Measurements from ENCODE around the gene LEKR1. TPM values are rescaled to one million over a fixed set of nuclear protein-coding genes. Genes with fewer than 3 reads are reported as not detected.

Gene LEKR1
- total RNA-seq, 1 donor from 2014 or later: 4.1 TPM

GRCh38 chr3:156939315-156939714 is 113.2 kb downstream of the LEKR1 start:
- no peaks in the 10 kb centered on the region for H3K36me3 Mint-ChIP-seq (ENCODE audit: insufficient read depth)
- no peak for TF ChIP-seq CTCF (IDR thresholded peaks at IDR 0.05; ENCODE audit: unreplicated experiment)

GRCh38 chr3:156941311-156941710 is 115.2 kb downstream of the LEKR1 start:
- Mint-ChIP-seq H3K36me3 (ENCODE audit: insufficient read depth) (no peaks in the 10 kb centered on the region), H3K27me3 (no peaks in the 10 kb centered on the region), H3K4me3 (ENCODE audit: low read depth) (no peak overlapping the region), H3K27ac (no peak overlapping the region), H3K4me1 (ENCODE audit: low read depth) (no peaks in the 10 kb centered on the region), H3K9me3 (ENCODE audit: low read depth) (peaks cover 14% of the 10 kb centered on the region)
- no peak for DNase-seq (ENCODE audit: low spot score, unreplicated experiment)
- TF ChIP-seq CTCF (IDR thresholded peaks at IDR 0.05; ENCODE audit: unreplicated experiment): no peak

More at GRCh38 chr3:156939315-156939714, 113.2 kb downstream of the LEKR1 start:
- H3K9me3 Mint-ChIP-seq (ENCODE audit: low read depth): no peaks in the 10 kb centered on the region
- DNase-seq (ENCODE audit: low spot score, unreplicated experiment): no peak
- H3K27ac Mint-ChIP-seq: no peak overlapping the region
- no peaks in the 10 kb centered on the region for H3K27me3 Mint-ChIP-seq
- H3K4me1 Mint-ChIP-seq (ENCODE audit: low read depth): no peaks in the 10 kb centered on the region
- no peak overlapping the region for H3K4me3 Mint-ChIP-seq (ENCODE audit: low read depth)

- Mint-ChIP-seq H3K27me3 (no peaks in the 10 kb centered on the region), H3K36me3 (ENCODE audit: insufficient read depth) (no peaks in the 10 kb centered on the region), H3K4me3 (ENCODE audit: low read depth) (no peak overlapping the region), H3K9me3 (ENCODE audit: low read depth) (peaks cover 14% of the 10 kb centered on the region), H3K27ac (no peak overlapping the region), H3K4me1 (ENCODE audit: low read depth) (no peaks in the 10 kb centered on the region)
- no peak for DNase-seq (ENCODE audit: low spot score, unreplicated experiment)
- no peak for TF ChIP-seq CTCF (IDR thresholded peaks at IDR 0.05; ENCODE audit: unreplicated experiment)
These were observed 122.5 kb downstream of the LEKR1 start for GRCh38 chr3:156948402-156949210.

- Mint-ChIP-seq H3K4me1 (ENCODE audit: low read depth) (no peaks in the 10 kb centered on the region), H3K27me3 (no peaks in the 10 kb centered on the region), H3K4me3 (ENCODE audit: low read depth) (no peak overlapping the region), H3K9me3 (ENCODE audit: low read depth) (peaks cover 7% of the 10 kb centered on the region), H3K36me3 (ENCODE audit: insufficient read depth) (no peaks in the 10 kb centered on the region), H3K27ac (no peak overlapping the region)
- no peak for DNase-seq (ENCODE audit: low spot score, unreplicated experiment)
- no peak for TF ChIP-seq CTCF (IDR thresholded peaks at IDR 0.05; ENCODE audit: unreplicated experiment)
These were observed 125.9 kb downstream of the LEKR1 start for GRCh38 chr3:156952011-156952410.

GRCh38 chr3:156957715-156958114 is 131.6 kb downstream of the LEKR1 start:
- DNase-seq (ENCODE audit: low spot score, unreplicated experiment): no peak
- no peaks in the 10 kb centered on the region for H3K4me1 Mint-ChIP-seq (ENCODE audit: low read depth)
- H3K27me3 Mint-ChIP-seq: no peaks in the 10 kb centered on the region
- H3K4me3 Mint-ChIP-seq (ENCODE audit: low read depth): no peak overlapping the region
- TF ChIP-seq CTCF (IDR thresholded peaks at IDR 0.05; ENCODE audit: unreplicated experiment): no peak
- H3K36me3 Mint-ChIP-seq (ENCODE audit: insufficient read depth): no peaks in the 10 kb centered on the region
- H3K9me3 Mint-ChIP-seq (ENCODE audit: low read depth): peaks cover 7% of the 10 kb centered on the region
- H3K27ac Mint-ChIP-seq: no peak overlapping the region
